GM21529 (cell line): ENCODE results near the gene LEMD2.

Experiments
- ATAC-seq: cut with Tn5 transposase; IDR thresholded peaks from one replicate; pipeline ENCODE4 v1.9.1; 2021; ENCODE audit not compliant: unreplicated experiment

LEMD2 gene

GRCh38 chr6:33725222-33725621 lies 63.7 kb downstream of the LEMD2 start:
- ATAC-seq = no peak

- no peak for ATAC-seq
Measured at GRCh38 chr6:33724102-33725023, 64.6 kb downstream of the LEMD2 start.

GRCh38 chr6:33723371-33724085 lies 65.4 kb downstream of the LEMD2 start:
- ATAC-seq = no peak

- ATAC-seq = no peak
Measured at GRCh38 chr6:33722103-33722623, 66.8 kb downstream of the LEMD2 start.

GRCh38 chr6:33721508-33721907 lies 67.4 kb downstream of the LEMD2 start:
- ATAC-seq = no peak
